Progenitor cell of endocrine pancreas (in vitro differentiated cells): Measurements from ENCODE around the gene GNAI3. TPM values are rescaled to one million over a fixed set of nuclear protein-coding genes. Genes with fewer than 3 reads are reported as not detected.

Source experiments
- DNase-seq: peaks from one replicate; pipeline ENCODE4 v3.0.0; 2021; ENCODE audit warnings: low spot score; ENCODE audit not compliant: unreplicated experiment
- H3K27ac Mint-ChIP-seq: 2 replicates; pipeline ENCODE4 v1.8.0; 2021; ENCODE audit warnings: mild to moderate bottlenecking, moderate library complexity, mixed read lengths
- H3K27me3 Mint-ChIP-seq: 2 replicates; pipeline ENCODE4 v1.8.0; 2021; ENCODE audit warnings: mixed read lengths
- H3K36me3 Mint-ChIP-seq: 2 replicates; pipeline ENCODE4 v1.8.0; 2022; ENCODE audit warnings: mixed read lengths; ENCODE audit not compliant: insufficient read depth
- H3K4me1 Mint-ChIP-seq: 2 replicates; pipeline ENCODE4 v1.8.0; 2021; ENCODE audit warnings: low read depth, mixed read lengths
- H3K4me3 Mint-ChIP-seq: 2 replicates; pipeline ENCODE4 v1.8.0; 2021; ENCODE audit warnings: low read depth, mild to moderate bottlenecking, moderate library complexity, mixed read lengths
- H3K9me3 Mint-ChIP-seq: 2 replicates; pipeline ENCODE4 v1.8.0; 2021; ENCODE audit warnings: low read depth, mixed read lengths
- total RNA-seq: library from RNA; stranded (reverse); gene quantifications from 2 replicates; pipeline ENCODE4 v1.2.1, GENCODE V29; 2021
- TF ChIP-seq, protein P1 (sequence below): fragments of 200-600 bp; sonication (generic); IDR thresholded peaks from one replicate; pipeline ENCODE4 v1.5.0; 2021; ENCODE audit warnings: antibody characterized with exemption, mild to moderate bottlenecking; ENCODE audit not compliant: unreplicated experiment

Gene GNAI3
- total RNA-seq, 1 donor from 2014 or later: 10.0 TPM

DNA sequence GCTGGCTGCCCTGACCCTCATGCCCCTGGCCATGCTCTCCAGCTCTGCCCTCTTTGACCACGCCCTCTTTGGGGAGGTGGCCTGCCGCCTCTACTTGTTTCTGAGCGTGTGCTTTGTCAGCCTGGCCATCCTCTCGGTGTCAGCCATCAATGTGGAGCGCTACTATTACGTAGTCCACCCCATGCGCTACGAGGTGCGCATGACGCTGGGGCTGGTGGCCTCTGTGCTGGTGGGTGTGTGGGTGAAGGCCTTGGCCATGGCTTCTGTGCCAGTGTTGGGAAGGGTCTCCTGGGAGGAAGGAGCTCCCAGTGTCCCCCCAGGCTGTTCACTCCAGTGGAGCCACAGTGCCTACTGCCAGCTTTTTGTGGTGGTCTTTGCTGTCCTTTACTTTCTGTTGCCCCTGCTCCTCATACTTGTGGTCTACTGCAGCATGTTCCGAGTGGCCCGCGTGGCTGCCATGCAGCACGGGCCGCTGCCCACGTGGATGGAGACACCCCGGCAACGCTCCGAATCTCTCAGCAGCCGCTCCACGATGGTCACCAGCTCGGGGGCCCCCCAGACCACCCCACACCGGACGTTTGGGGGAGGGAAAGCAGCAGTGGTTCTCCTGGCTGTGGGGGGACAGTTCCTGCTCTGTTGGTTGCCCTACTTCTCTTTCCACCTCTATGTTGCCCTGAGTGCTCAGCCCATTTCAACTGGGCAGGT, 5.0 kb upstream of the GNAI3 start:
- H3K36me3 Mint-ChIP-seq: no peaks in the 10 kb centered on the region
- H3K4me3 Mint-ChIP-seq: no peak overlapping the region
- no peak overlapping the region for H3K27ac Mint-ChIP-seq
- no peaks in the 10 kb centered on the region for H3K9me3 Mint-ChIP-seq
- peaks cover 11% of the 10 kb centered on the region for H3K4me1 Mint-ChIP-seq
- H3K27me3 Mint-ChIP-seq: peaks cover 40% of the 10 kb centered on the region
- TF ChIP-seq, protein P1, sequence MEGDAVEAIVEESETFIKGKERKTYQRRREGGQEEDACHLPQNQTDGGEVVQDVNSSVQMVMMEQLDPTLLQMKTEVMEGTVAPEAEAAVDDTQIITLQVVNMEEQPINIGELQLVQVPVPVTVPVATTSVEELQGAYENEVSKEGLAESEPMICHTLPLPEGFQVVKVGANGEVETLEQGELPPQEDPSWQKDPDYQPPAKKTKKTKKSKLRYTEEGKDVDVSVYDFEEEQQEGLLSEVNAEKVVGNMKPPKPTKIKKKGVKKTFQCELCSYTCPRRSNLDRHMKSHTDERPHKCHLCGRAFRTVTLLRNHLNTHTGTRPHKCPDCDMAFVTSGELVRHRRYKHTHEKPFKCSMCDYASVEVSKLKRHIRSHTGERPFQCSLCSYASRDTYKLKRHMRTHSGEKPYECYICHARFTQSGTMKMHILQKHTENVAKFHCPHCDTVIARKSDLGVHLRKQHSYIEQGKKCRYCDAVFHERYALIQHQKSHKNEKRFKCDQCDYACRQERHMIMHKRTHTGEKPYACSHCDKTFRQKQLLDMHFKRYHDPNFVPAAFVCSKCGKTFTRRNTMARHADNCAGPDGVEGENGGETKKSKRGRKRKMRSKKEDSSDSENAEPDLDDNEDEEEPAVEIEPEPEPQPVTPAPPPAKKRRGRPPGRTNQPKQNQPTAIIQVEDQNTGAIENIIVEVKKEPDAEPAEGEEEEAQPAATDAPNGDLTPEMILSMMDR: no peak
- no peak for DNase-seq

DNA sequence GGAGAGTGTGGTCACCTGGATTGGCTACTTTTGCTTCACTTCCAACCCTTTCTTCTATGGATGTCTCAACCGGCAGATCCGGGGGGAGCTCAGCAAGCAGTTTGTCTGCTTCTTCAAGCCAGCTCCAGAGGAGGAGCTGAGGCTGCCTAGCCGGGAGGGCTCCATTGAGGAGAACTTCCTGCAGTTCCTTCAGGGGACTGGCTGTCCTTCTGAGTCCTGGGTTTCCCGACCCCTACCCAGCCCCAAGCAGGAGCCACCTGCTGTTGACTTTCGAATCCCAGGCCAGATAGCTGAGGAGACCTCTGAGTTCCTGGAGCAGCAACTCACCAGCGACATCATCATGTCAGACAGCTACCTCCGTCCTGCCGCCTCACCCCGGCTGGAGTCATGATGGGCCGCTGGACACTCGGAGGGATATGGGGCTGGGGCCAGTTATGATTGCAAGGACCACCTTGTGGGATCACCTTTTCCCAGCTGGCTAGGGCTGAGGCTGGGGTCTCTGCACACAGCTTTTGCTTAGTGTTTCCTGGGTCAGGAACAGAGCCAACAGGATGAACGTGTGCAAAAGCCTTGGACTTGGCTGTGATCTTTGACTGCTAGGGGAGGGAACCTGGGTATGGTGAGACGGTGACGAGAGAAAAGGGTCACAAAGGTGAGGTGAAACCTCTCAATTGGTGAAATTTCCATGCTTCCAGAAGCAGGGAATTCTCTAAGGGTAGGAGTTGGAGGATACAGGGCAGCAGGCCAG, 4.3 kb upstream of the GNAI3 start:
- Mint-ChIP-seq H3K4me3 (no peak overlapping the region), H3K36me3 (no peaks in the 10 kb centered on the region), H3K9me3 (no peaks in the 10 kb centered on the region), H3K27me3 (peaks cover 37% of the 10 kb centered on the region), H3K27ac (no peak overlapping the region), H3K4me1 (peaks cover 14% of the 10 kb centered on the region)
- no peak for DNase-seq
- TF ChIP-seq, protein P1: no peak

DNA sequence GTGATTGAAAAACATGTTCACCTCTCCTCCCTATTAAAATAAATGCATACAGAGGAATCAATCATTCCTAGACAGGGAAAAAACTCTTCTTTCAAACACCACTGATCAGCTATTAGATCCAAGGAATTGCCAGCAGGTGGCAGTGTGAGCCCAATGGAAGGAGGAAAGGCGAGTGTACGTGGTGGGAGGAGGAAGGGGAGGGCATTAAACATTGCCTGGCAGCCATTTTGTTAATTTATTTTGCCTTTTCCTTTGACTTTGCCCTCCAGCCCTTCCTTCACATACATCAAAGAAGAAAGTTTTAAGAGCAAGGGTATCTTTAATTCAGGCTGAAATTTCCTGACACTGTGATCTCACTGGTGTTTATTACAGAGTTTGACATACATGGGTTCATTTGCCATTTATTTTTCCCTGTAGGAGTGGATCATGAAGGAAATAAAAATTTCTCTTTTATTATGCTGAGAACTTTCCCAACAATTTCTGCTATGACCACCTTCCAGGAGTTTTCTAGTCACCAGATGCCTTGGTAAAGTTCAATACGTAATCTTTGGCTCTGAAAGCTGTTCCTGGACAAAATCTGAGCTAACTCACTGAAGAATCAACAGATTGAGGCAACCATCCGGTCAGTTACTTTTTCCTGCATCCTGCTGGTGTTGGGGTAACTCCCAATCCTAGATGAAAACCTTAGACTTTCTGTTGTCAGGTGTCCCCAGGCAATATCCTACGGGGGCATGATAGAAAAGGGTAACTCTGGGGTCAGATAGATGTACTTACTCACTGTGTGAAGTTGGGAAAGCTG, 1.9 kb upstream of the GNAI3 start:
- TF ChIP-seq, protein P1: peak; percentile 89
- peak; percentile 79 for DNase-seq
- peaks cover 20% of the 10 kb centered on the region for H3K27me3 Mint-ChIP-seq
- peak overlapping the region; percentile 98 for H3K4me3 Mint-ChIP-seq
- no peaks in the 10 kb centered on the region for H3K9me3 Mint-ChIP-seq
- H3K4me1 Mint-ChIP-seq: peaks cover 18% of the 10 kb centered on the region
- no peaks in the 10 kb centered on the region for H3K36me3 Mint-ChIP-seq
- peak overlapping the region; percentile 95 for H3K27ac Mint-ChIP-seq

DNA sequence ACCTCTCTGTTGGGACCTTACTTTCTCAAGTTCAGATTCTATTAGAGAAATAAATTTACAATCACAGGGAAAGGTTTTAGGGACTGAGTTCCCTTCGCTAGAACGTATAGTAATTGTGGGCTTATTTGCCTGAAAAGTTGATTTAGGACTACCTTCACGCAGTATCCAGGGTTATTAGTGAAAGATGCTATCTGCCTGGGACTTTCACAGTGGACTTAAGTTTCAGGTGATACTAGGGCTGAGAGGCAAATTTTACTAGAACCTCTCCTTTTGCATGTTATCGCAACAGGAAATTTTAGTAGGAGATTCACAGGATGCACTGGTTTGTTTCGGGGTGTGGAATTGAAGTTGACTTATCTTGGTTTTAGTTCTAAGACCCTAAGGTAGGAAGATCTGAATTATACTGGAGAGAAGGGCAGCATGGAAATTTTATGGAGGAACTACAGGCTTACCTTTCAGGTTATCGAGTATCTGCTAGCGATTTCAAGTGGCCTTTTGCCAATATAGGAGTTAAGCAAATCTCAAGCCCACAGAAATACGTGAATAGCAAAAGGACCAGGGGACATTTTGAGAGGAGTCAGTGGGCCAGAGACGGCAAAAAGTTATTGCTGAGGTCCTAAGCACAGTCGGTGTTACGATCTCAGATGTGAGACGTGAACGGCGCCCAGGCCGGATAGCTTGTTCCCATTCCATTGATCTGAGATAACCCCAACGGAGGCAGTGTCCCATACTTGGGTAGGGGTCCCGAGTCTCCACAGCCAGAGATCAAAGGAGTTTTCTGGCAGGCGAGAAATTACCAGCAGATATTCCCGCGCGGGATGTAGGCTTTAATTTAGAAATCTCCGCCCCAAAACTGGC, 723 bp upstream of the GNAI3 start:
- TF ChIP-seq, protein P1: no peak
- peaks cover 18% of the 10 kb centered on the region for H3K4me1 Mint-ChIP-seq
- peaks cover 12% of the 10 kb centered on the region for H3K27me3 Mint-ChIP-seq
- H3K4me3 Mint-ChIP-seq: peak overlapping the region; percentile 98
- H3K27ac Mint-ChIP-seq: peak overlapping the region; percentile 98
- no peaks in the 10 kb centered on the region for H3K9me3 Mint-ChIP-seq
- no peak for DNase-seq
- no peaks in the 10 kb centered on the region for H3K36me3 Mint-ChIP-seq
